Measurements from ENCODE around the gene S100B.

GRCh38 chr21:46569081-46569480 is 35.8 kb downstream of the S100B start:
- TF ChIP-seq CTCF (IDR thresholded peaks at IDR 0.05) (no peak), POLR2AphosphoS5 (IDR thresholded peaks at IDR 0.05) (no peak)

All from prostate gland (tissue), 2 donors.